GM12878 (cell line): ENCODE results near the gene THUMPD3. TPM values are rescaled to one million over a fixed set of nuclear protein-coding genes. Genes with fewer than 3 reads are reported as not detected.

Source experiments
- ATAC-seq: fragments of 200-7000 bp; cut with Tn5 transposase; 3 replicates; pipeline ENCODE4 v1.9.1; 2020; ENCODE audit warnings: mild to moderate bottlenecking, moderate library complexity
- BruUV-seq: library from RNA; stranded (reverse); fragments of 400-500 nt; replicated peaks from 2 replicates; lab custom pipeline; 2021; lab: Mats Ljungman, UMichigan
- CTCF ChIA-PET: fragments of 300-600 bp; sonication (Branson Sonifier 250); formaldehyde crosslinking; extraction: SDS; loops from one replicate; lab custom pipeline; 2021; ENCODE audit warnings: inconsistent platforms; lab: Yijun Ruan, JAX
- POLR2A ChIA-PET: fragments of 350-600 bp; formaldehyde crosslinking; extraction: SDS; loops from one replicate; lab custom pipeline; 2021; ENCODE audit warnings: inconsistent platforms; lab: Charles Lee
- RAD21 ChIA-PET: fragments of 300-600 bp; sonication (Branson Sonifier 250); formaldehyde crosslinking; loops from one replicate; lab custom pipeline; 2023; ENCODE audit warnings: antibody characterized with exemption; ENCODE audit not compliant: unreplicated experiment; lab: Charles Lee
- SMC1A ChIA-PET: fragments of 300-600 bp; sonication (Branson Sonifier 250); formaldehyde crosslinking; loops from one replicate; lab custom pipeline; 2023; ENCODE audit not compliant: unreplicated experiment, uncharacterized antibody; lab: Charles Lee
- DNase-seq: peaks from one replicate; pipeline ENCODE4 v3.0.0-alpha.2; 2011; ENCODE audit warnings: low read depth, low spot score
- FAIRE-seq: peaks from 3 replicates; lab custom pipeline; 2011; peaks lifted over from hg19 to GRCh38; lab: Jason Lieb, UNC
- H2AFZ ChIP-seq: 2 replicates; pipeline ENCODE4 v1.6.0; 2011; ENCODE audit warnings: low read depth, low read length, control low read depth; ENCODE audit not compliant: control insufficient read depth
- H3K27ac ChIP-seq: 2 replicates; pipeline ENCODE4 v1.5.1; 2011; ENCODE audit warnings: control low read depth; ENCODE audit not compliant: control insufficient read depth, insufficient read depth
- H3K27me3 ChIP-seq, 2 experiments: replicated peaks in 1 of 2; 2 replicates each; pipeline versions ENCODE4 v1.6.0 to v1.6.1; 2011; ENCODE audit warnings: low read length in 1 of 2; ENCODE audit not compliant: control insufficient read depth in 2 of 2, insufficient read depth in 2 of 2
- H3K36me3 ChIP-seq, 2 experiments: 2 replicates each; pipeline ENCODE4 v1.5.1; 2011; ENCODE audit warnings: low read length in 1 of 2; ENCODE audit not compliant: control insufficient read depth in 2 of 2, insufficient read depth in 2 of 2
- H3K4me1 ChIP-seq: 2 replicates; pipeline ENCODE4 v1.6.1; 2011; ENCODE audit warnings: mild to moderate bottlenecking, low read length, moderate library complexity, mixed read lengths; ENCODE audit not compliant: control insufficient read depth, insufficient read depth
- H3K4me2 ChIP-seq: 2 replicates; pipeline ENCODE4 v1.6.0; 2011; ENCODE audit warnings: control low read depth; ENCODE audit not compliant: control insufficient read depth, insufficient read depth
- H3K4me3 ChIP-seq: fragments of 200-600 bp; sonication (generic); 2 replicates; pipeline ENCODE4 v1.5.1; 2016
- H3K79me2 ChIP-seq: 2 replicates; pipeline ENCODE4 v1.6.0; 2011; ENCODE audit warnings: low read length; ENCODE audit not compliant: control insufficient read depth, insufficient read depth
- H3K9ac ChIP-seq: 2 replicates; pipeline ENCODE4 v1.8.0; 2011; ENCODE audit warnings: low read length, control low read depth, mixed read lengths; ENCODE audit not compliant: control insufficient read depth, insufficient read depth
- H3K9me3 ChIP-seq: replicated peaks from 3 replicates; pipeline ENCODE4 v1.5.1; 2011; ENCODE audit warnings: mild to moderate bottlenecking, low read length; ENCODE audit not compliant: control insufficient read depth, insufficient read depth
- H4K20me1 ChIP-seq: 2 replicates; pipeline ENCODE4 v1.6.0; 2011; ENCODE audit not compliant: control insufficient read depth, insufficient read depth
- BACH1 ChIP-seq: fragments of 450-650 bp; IDR thresholded peaks from 2 replicates; pipeline ENCODE4 v1.6.1; 2017; ENCODE audit warnings: mild to moderate bottlenecking, borderline replicate concordance
- BMI1 ChIP-seq: fragments of 450-650 bp; IDR thresholded peaks from 2 replicates; pipeline ENCODE4 v1.6.1; 2016; ENCODE audit warnings: mild to moderate bottlenecking, moderate library complexity, borderline replicate concordance
- CBFB ChIP-seq: IDR thresholded peaks from 2 replicates; pipeline ENCODE4 v1.6.1; 2016; ENCODE audit warnings: antibody characterized with exemption, low read depth
- CEBPB ChIP-seq, 2 experiments: fragments of 150-350 bp in 1 of 2; IDR thresholded peaks; 2 replicates each; pipeline ENCODE4 v1.6.1; 2012 to 2014; ENCODE audit warnings: low read depth in 2 of 2, low read length in 2 of 2, borderline replicate concordance in 1 of 2, inconsistent platforms in 1 of 2
- DPF2 ChIP-seq: fragments of 450-650 bp; IDR thresholded peaks from 2 replicates; pipeline ENCODE4 v1.6.1; 2017; ENCODE audit warnings: mild to moderate bottlenecking
- EZH2 ChIP-seq: IDR thresholded peaks from 2 replicates; pipeline ENCODE4 v1.6.1; 2012; ENCODE audit warnings: low read depth, mild to moderate bottlenecking, control low read depth, inconsistent platforms, low read length, borderline replicate concordance; ENCODE audit not compliant: control insufficient read depth
- JUNB ChIP-seq: IDR thresholded peaks from 2 replicates; pipeline ENCODE4 v1.6.1; 2016; ENCODE audit warnings: antibody characterized with exemption, mild to moderate bottlenecking
- MEF2B ChIP-seq: fragments of 450-650 bp; IDR thresholded peaks from 2 replicates; pipeline ENCODE4 v1.6.1; 2018; ENCODE audit warnings: mild to moderate bottlenecking, moderate library complexity; ENCODE audit not compliant: partially characterized antibody, poor library complexity, severe bottlenecking
- MTA2 ChIP-seq: fragments of 450-650 bp; IDR thresholded peaks from 2 replicates; pipeline ENCODE4 v1.6.1; 2016; ENCODE audit warnings: low read depth, mild to moderate bottlenecking, moderate library complexity
- NFXL1 ChIP-seq: fragments of 450-650 bp; IDR thresholded peaks from 2 replicates; pipeline ENCODE4 v1.6.1; 2017; ENCODE audit warnings: antibody characterized with exemption, mild to moderate bottlenecking, borderline replicate concordance
- RAD21 ChIP-seq: IDR thresholded peaks from 2 replicates; pipeline ENCODE4 v1.6.1; 2011; ENCODE audit warnings: mild to moderate bottlenecking, low read depth, low read length, moderate library complexity; ENCODE audit not compliant: insufficient read depth
- SMC3 ChIP-seq: IDR thresholded peaks from 2 replicates; pipeline ENCODE4 v1.6.1; 2011; ENCODE audit warnings: low read length, improper control_type of control experiment, borderline replicate concordance
- SRF ChIP-seq, 2 experiments: IDR thresholded peaks; 2 replicates each; pipeline ENCODE4 v1.6.1; 2011; ENCODE audit warnings: low read depth in 2 of 2, low read length in 2 of 2, mild to moderate bottlenecking in 1 of 2, moderate library complexity in 1 of 2
- TCF7 ChIP-seq: IDR thresholded peaks from 2 replicates; pipeline ENCODE4 v1.6.1; 2014; ENCODE audit warnings: antibody characterized with exemption, borderline replicate concordance
- YBX1 ChIP-seq: fragments of 450-650 bp; IDR thresholded peaks from 2 replicates; pipeline ENCODE4 v1.6.1; 2016; ENCODE audit warnings: antibody characterized with exemption
- YY1 ChIP-seq: IDR thresholded peaks from 2 replicates; pipeline ENCODE4 v1.6.1; 2011; ENCODE audit warnings: low read depth, mild to moderate bottlenecking, low read length
- ZNF384 ChIP-seq: IDR thresholded peaks from 2 replicates; pipeline ENCODE4 v1.6.1; 2012; ENCODE audit warnings: low read depth, mild to moderate bottlenecking, low read length, improper control_type of control experiment, borderline replicate concordance
- ZSCAN29 ChIP-seq: fragments of 450-650 bp; IDR thresholded peaks from 2 replicates; pipeline ENCODE4 v1.6.1; 2017; ENCODE audit warnings: mild to moderate bottlenecking, moderate library complexity
- WGBS: methylation state at CpG from one replicate; pipeline ENCODE4 v1.1.6; 2016; ENCODE audit warnings: low lambda C conversion rate; ENCODE audit not compliant: insufficient replicate concordance, insufficient coverage; ENCODE audit errors: missing lambda C conversion rate; 5-methylcytosine and 5-hydroxymethylcytosine counted together
- in situ Hi-C: fragments of 300-500 bp; cut with MboI; formaldehyde crosslinking; loops from 9 replicates; pipeline ENCODE4 v1.14.3; 2018; ENCODE audit warnings: mixed read lengths
- intact Hi-C: fragments of 100-400 bp; cut with micrococcal nuclease; formaldehyde crosslinking; loops from one replicate; pipeline ENCODE4 v1.14.2; 2022; ENCODE audit not compliant: unreplicated experiment
- polyA plus RNA-seq, 11 experiments: library from polyadenylated mRNA; depleted of rRNA in 4 of 11; unstranded in 6 of 11; stranded (reverse) in 5 of 11; fragments of >200 nt; fragmentation: Nextera tagmentation in 4 of 11; fragmentation: Illumina TruSeq in 1 of 11; extraction: Ambion mirVana in 4 of 11; extraction: Trizol in 1 of 11; gene quantifications; 1 replicate in 1 of 11; 2 replicates in 10 of 11; pipeline versions ENCODE4 v1.2.1 to v1.2.3, GENCODE V29; 2011 to 2016; ENCODE audit warnings: inconsistent platforms in 2 of 11, missing spikeins in 2 of 11, low read depth in 1 of 11
- total RNA-seq, 4 experiments: library from RNA; depleted of rRNA in 3 of 4; stranded (reverse); fragments of >200 nt in 3 of 4; fragmentation: Illumina TruSeq in 1 of 4; extraction: Trizol in 1 of 4; gene quantifications; 2 replicates each; pipeline versions ENCODE4 v1.2.1 to v1.2.3, GENCODE V29; 2013 to 2021
- TF ChIP-seq, protein P1 (sequence below): fragments of 450-650 bp; IDR thresholded peaks from 2 replicates; pipeline ENCODE4 v1.6.1; 2014; ENCODE audit warnings: mild to moderate bottlenecking
- TF ChIP-seq, protein P2 (sequence below): fragments of 450-650 bp; IDR thresholded peaks from 2 replicates; pipeline ENCODE4 v1.6.1; 2016; ENCODE audit warnings: mild to moderate bottlenecking

Gene THUMPD3
- total and polyA plus RNA-seq, 10 of the 15 experiments (the other 5 are each of a cell fraction or from before 2014, with no cell fraction given): 28.7 to 47.4 (median 41.8) TPM

DNA sequence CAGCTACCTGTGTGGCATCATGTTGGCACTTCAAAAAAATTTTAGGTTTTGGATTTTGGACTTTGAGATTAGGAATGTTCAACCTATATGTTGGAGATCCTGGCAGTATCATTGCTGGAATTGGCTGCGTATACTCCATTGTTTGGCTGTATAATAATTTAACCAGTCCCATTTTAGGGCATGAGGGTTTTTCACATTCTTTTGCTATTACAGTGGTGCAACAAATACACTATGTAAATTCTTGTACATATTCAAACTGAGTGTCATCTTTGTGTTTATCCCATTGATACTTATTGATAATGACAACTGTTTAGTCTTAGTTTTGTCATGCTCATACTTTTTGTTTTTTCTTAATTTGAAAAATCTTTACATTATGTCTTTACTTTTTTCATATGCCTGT, 6.7 kb downstream of the THUMPD3 start:
- FAIRE-seq (no peak), ATAC-seq (no peak), DNase-seq (no peak)
- SMC1A ChIA-PET: interaction anchor here (1.1 kb wide), 1 partner anchor 16 kb away, joined by 3 read pairs; no protein-coding TSS in a partner anchor
- Histone ChIP-seq H3K79me2 (peaks cover 4% of the 10 kb centered on the region), H3K9ac (no peak overlapping the region), H3K4me1 (peaks cover 4% of the 10 kb centered on the region; the same call in 1 of the 2 replicates), H3K4me2 (no peak overlapping the region), H3K36me3 (peaks cover 0 to 36% of the 10 kb centered on the region in 2 experiments; a peak in 2 of 4 replicates), H3K4me3 (no peak overlapping the region), H2AFZ (no peak overlapping the region), H3K27me3 (no peaks in the 10 kb centered on the region), H4K20me1 (no peaks in the 10 kb centered on the region), H3K9me3 (no peaks in the 10 kb centered on the region), H3K27ac (no peak overlapping the region)
- POLR2A ChIA-PET: interaction anchor here (0.9 kb wide), 1 partner anchor 25 kb away, joined by 3 read pairs; no protein-coding TSS in a partner anchor
- no TSS peak for BruUV-seq
- in situ Hi-C loops (no loop called here), intact Hi-C loops (no loop called here)
- WGBS: 91% methylated on average over 1 of the region's 1 CpG
- CTCF ChIA-PET: interaction anchor here (1.1 kb wide), 1 partner anchor 11 kb away, joined by 3 read pairs; no protein-coding TSS in a partner anchor
- no peak for TF ChIP-seq DPF2
- no peak for TF ChIP-seq TCF7
- TF ChIP-seq BMI1: no peak
- no peak for TF ChIP-seq SMC3
- no peak for TF ChIP-seq SRF (IDR thresholded peaks at IDR 0.05; ENCODE audit: low read depth in 2 of 2, low read length in 2 of 2)
- TF ChIP-seq CEBPB (IDR thresholded peaks at IDR 0.05; ENCODE audit: borderline replicate concordance in 1 of 2, low read depth in 2 of 2, low read length in 2 of 2): no peak
- TF ChIP-seq BACH1: no peak
- no peak for TF ChIP-seq ZSCAN29
- TF ChIP-seq JUNB: no peak
- TF ChIP-seq, protein P1, sequence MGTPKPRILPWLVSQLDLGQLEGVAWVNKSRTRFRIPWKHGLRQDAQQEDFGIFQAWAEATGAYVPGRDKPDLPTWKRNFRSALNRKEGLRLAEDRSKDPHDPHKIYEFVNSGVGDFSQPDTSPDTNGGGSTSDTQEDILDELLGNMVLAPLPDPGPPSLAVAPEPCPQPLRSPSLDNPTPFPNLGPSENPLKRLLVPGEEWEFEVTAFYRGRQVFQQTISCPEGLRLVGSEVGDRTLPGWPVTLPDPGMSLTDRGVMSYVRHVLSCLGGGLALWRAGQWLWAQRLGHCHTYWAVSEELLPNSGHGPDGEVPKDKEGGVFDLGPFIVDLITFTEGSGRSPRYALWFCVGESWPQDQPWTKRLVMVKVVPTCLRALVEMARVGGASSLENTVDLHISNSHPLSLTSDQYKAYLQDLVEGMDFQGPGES: no peak
- no peak for TF ChIP-seq RAD21
- TF ChIP-seq MTA2: no peak
- no peak for TF ChIP-seq YY1
- no peak for TF ChIP-seq MEF2B
- TF ChIP-seq YBX1: no peak
- no peak for TF ChIP-seq NFXL1
- no peak for TF ChIP-seq ZNF384
- TF ChIP-seq, protein P2, sequence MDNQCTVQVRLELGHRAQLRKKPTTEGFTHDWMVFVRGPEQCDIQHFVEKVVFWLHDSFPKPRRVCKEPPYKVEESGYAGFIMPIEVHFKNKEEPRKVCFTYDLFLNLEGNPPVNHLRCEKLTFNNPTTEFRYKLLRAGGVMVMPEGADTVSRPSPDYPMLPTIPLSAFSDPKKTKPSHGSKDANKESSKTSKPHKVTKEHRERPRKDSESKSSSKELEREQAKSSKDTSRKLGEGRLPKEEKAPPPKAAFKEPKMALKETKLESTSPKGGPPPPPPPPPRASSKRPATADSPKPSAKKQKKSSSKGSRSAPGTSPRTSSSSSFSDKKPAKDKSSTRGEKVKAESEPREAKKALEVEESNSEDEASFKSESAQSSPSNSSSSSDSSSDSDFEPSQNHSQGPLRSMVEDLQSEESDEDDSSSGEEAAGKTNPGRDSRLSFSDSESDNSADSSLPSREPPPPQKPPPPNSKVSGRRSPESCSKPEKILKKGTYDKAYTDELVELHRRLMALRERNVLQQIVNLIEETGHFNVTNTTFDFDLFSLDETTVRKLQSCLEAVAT: no peak
- TF ChIP-seq CBFB: no peak
- TF ChIP-seq EZH2: no peak
- RAD21 ChIA-PET: interaction anchor here (0.6 kb wide), 1 partner anchor 26 kb away, joined by 3 read pairs; no protein-coding TSS in a partner anchor
